Skeletal muscle cell (primary cell): ENCODE measurements around the gene MDFIC2.

Experiments
- DNase-seq: peaks from one replicate; pipeline ENCODE4 v3.0.0-alpha.2; 2010; ENCODE audit warnings: low read depth
- H3K4me3 ChIP-seq: 2 replicates; pipeline ENCODE4 v1.5.1; 2011; ENCODE audit warnings: low read depth, mild to moderate bottlenecking, control low read depth, low read length, moderate library complexity

Gene MDFIC2

DNA sequence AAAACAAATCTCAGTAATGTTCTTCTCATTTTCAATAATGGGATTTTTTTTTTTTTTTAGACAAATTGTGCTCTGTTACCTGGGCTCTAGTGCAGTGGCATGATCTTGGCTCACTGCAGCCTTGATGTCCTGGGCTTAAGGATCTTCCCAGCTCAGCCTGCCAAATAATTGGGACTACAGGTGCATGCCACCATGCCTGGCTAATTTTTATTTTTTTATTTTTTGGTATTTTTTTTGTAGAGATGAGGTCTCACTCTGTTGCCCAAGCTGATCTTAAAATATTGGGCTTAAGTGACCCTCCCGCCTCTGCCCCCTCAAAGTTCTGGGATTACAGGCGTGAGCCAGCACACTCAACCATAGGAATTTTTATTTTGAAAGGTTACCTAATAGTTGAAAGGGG is 126.2 kb downstream of the MDFIC2 start:
- no peak overlapping the region for H3K4me3 ChIP-seq
- no peak for DNase-seq

DNA sequence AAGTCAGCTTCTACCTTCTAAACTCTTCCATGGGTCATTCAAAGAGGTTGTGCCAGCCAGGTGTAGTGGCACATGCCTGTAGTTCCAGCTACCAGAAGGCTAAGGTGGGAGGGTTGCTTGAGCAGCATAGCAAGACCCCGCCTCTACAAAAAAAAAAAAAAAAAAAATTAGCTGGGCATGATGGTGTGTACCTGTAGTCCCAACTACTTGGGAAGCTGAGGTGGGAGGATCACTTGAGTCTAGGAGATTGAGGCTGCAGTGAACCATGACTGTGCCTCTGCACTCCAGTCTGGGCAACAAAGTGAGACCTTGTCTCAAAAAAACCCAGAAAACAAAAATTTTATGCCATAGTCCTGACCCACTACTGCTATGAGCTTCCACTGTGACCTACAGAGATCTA is 126.8 kb downstream of the MDFIC2 start:
- no peak overlapping the region for H3K4me3 ChIP-seq
- no peak for DNase-seq

GRCh38 chr3:70183781-70184504 is 128.5 kb downstream of the MDFIC2 start:
- H3K4me3 ChIP-seq, result no peak overlapping the region
- no peak for DNase-seq

DNA sequence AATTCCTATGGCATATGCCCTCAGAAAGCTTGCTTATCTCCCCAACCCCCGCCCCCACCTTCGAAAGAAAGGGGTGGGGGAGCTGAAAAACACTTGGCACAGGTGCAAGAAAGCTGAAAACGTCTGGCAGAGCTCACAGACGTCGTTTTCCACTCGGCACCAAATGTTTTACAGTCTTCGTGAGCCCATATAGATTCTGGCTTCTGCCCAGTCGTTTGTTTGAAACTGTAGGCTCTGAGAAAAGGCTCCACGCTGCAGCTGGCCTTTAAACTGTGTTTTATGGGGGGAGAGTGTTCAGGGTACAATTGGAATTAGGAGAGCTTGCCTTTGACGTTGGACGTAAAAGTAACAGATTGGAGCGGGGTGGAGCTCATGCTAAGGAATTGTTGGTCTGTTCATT is 130.3 kb downstream of the MDFIC2 start:
- H3K4me3 ChIP-seq, result no peak overlapping the region
- DNase-seq, result no peak

DNA sequence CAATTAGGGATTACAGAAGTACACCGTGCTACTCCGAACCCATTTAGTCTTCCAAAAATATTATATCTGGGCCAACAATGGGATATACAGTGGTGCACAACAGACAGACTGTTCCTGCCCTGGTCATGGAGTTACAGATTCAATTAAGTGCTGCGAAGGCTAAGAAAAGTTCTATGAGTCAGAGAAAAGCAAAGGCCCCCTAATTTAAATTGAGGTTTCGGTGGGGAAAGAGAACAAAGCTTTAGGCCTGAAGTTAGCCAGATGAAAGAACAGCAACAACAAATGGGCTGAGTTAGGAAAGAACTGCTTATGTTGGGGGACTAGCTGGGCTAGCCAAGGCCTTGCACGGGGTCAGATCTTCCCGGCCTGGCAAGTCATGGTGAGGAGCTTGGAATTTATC is 131.8 kb downstream of the MDFIC2 start:
- no peak for DNase-seq
- H3K4me3 ChIP-seq, result no peak overlapping the region

- no peak for DNase-seq
Observed at GRCh38 chr3:70179111-70179510, 133.3 kb downstream of the MDFIC2 start.

DNA sequence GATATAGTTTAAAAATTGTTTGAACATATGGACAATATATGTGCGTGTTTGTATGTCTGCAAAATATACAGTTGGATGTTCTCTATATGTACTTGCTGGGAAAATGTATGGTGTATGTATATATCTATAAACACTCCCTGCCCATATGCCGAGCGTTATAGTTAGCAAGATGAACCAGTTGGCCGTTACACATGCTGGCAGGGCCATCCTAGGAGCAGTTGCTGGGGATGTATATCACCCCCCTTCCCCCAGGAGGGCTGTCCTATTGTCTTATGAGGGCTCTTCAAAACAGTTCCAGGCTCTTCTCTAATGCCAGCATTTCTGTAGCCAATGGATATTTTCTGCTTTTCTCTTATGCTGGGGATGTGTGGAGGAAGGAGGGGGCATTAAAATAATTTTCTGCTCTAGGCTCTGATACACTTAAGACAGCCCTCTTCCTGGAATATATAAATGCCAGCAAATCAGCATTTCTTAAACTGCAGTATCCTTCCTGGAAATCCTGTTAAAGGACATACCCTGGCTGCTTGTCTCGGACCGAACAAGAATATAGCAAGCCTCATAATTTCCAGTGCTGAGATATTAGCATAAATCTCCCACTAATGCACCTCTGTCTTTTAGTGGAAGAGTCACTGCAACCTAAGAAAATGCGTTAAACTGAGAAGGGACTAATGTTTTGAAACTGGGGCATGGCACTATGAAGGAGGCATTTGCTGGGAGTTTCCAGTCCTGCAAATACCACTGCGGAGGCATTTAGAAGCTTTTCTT is 134.4 kb downstream of the MDFIC2 start:
- no peak for DNase-seq
- no peak overlapping the region for H3K4me3 ChIP-seq

More at GRCh38 chr3:70179111-70179510, 133.3 kb downstream of the MDFIC2 start:
- H3K4me3 ChIP-seq, result no peak overlapping the region

DNA sequence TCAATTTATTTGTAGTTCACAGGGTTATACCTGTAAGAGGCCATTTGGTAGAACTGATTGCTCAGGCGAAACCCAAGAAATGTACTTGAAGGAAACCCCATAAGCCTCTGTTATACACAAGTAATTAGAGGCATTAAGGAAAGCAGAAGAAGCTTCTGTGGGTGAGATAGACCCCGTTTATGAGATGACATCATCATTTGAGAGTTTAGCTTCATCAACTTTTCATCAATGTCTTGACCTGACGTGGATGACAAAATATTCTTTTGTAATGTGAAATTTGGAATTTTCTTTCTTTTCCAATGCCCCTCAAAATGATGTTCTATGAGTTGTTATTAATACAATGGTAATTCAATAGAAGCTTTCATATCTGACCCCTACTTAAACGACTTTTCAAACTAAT is 136.2 kb downstream of the MDFIC2 start:
- H3K4me3 ChIP-seq, result no peak overlapping the region
- DNase-seq, result no peak

DNA sequence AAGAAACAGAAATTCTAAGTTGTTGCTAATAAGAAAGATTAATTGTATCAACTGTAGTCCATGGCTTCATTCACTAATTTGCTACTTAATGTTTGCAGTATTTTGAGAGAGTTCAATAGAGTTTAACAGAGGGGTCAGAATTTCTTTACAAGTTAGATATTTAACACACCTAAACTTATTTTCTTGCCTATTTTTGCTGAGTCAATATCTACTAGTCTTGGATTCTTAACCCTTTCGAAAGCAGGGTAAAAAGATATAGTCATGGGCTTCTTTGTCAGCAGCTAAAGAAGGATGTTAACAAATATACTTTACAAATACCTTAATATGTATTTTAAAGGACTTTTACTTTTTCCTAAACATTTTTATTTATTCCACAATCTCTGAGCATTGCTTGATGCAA is 155.6 kb downstream of the MDFIC2 start:
- DNase-seq, result no peak
- H3K4me3 ChIP-seq, result no peak overlapping the region

- no peak for DNase-seq
- no peak overlapping the region for H3K4me3 ChIP-seq
Observed at GRCh38 chr3:70150599-70150998, 161.8 kb downstream of the MDFIC2 start.

DNA sequence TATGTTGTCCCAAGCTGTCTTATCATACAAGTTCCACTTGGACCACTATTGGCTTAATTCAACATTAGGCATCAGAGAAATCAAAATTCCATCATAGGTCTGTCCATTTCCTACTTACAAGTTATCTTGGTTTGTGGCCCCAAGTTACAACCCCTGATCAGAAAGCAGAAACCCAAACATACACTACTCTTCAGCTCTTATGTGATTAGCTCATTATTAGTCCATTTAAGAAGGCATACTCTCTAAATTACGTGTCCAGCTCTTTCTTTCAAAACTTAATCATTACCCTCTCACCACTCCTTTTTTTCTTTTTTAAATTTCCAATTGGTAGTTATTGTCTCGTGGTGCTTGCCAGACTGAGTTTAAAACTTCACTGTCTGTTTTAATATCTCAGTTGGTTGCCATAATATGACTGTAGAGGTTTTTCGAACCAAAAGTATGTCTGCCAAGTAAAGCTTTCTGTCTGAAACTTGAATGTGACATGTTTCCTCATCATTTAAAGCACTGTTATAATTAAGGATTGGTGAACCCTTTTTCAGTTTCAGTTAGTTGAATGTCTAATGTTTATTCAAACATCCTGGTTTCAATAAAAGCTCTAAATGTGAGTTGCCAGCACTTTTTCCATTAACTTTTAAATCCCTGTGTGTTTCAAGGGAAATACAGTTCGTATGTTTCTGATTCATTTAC is 162.6 kb downstream of the MDFIC2 start:
- H3K4me3 ChIP-seq, result no peak overlapping the region
- no peak for DNase-seq
